NK-92 treated with Interleukin-12 subunit alpha and Interleukin-12 subunit beta, amount 100 ng/mL, for 24 hours (cell line): ENCODE measurements around the gene BTN1A1.
"Not testable (repeated sequence)": the region's sequence is repeated elsewhere in the genome, so short reads cannot be mapped to it uniquely, and the experiment has no call there.

Experiments used
- DNase-seq: peaks from one replicate; lab custom pipeline; 2025; lab: John Stamatoyannopoulos, UW

The BTN1A1 gene

DNA sequence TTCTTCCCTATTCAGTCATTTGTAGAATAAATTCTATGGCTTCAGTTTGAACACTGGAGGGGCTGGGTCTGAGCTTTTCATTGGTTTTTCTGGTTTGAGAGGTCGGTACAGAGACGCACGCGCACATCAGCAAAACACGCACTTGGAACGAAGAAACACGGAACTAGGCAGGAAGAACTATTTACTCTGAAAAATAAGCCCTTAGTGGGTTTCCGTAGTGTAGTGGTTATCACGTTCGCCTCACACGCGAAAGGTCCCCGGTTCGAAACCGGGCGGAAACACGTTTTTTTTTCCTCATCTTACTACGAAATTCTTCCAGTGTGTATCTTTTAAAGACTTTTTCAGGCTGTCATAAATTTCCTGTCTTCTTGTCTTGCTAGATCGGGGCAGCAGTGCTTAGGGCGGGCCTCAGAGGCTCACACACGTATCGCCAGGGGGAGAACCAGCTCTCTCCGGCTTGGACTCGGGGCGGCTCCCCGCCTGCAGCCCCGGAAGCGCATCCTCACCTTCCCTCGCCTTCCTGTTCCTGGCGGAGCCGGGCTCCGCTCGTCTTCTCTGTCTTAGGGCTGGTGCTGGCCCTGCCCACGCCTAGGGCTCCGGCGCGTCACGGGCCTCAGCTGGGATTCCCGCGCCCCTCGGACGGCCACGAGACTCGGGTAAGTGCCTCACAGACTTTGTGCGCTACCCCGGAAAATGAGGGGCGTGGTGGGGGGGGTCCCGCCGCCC lies 37.9 kb downstream of the BTN1A1 start, which contains the start of gene HMGN4:
TSS of gene HMGN4 (plus strand) at position 521 of the 726 bp plus-strand sequence. CDS start 6,841 bp downstream, outside the sequence.
- peak; percentile 72 for DNase-seq

- DNase-seq, result no peak
Observed at GRCh38 chr6:26538572-26538902, 38.4 kb downstream of the BTN1A1 start.

DNA sequence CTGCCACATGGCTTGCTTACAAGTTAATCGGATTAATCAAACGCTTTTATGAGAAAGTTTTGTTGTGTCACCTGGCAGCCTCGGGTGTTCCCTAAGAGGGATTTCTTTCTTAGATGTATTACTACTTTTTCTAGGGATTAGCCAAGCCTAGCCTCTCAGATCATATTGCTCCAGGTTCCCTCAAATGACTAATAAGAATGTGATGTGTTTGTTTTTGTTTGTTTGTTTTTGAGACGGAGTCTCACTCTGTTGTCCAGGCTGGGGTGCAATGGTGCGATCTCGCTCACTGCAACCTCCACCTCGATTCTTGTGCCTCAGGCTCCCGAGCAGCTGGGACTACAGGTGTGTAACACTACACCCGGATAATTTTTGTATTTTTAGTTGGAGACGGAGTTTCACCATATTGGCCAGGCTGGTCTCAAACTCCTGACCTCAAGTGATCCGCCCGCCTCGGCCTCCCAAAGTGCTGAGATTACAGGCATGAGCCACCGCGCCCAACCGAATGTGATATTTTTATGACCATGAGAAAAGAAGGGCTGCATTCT lies 39.0 kb downstream of the BTN1A1 start:
- no peak for DNase-seq

DNA sequence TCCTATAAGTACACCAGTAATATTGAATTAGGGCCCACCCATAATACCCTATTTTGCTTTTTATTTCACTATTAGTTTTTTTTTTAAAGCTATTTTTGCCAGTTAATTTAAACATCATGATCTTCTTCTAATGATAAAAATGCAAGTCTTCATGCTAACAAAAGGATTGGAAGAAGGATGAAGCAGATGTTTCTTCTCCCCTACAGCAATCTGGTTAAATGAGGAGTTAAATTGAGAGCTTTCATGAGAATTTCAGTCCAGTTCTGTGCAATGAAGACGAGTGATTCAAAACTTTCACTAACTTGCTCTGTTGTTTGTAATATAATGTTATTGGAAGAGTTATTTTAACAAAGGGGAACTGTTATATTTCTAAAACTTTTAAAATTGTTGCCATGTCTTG lies 41.5 kb downstream of the BTN1A1 start:
- no peak for DNase-seq

DNA sequence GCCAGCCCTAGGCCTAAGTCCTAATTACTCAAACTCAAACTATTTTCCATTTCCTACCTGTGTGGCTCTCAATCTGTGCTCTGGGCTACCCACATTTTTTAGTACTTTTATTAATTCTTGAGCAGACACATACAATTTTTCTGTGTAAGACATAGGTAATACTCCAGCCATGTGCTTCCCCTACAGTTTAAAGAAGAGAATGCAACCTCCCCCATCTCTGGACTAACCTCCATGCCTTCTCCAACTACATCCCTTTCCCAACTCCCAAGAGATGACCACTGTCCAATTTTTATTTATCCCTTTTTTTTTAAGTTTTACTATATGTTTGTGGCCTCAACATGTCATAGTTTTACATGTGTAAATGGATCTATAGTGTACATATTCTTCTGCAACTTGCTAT lies 43.9 kb downstream of the BTN1A1 start:
- DNase-seq, result no peak

GRCh38 chr6:26544473-26544872 lies 44.4 kb downstream of the BTN1A1 start:
- DNase-seq, result no peak

DNA sequence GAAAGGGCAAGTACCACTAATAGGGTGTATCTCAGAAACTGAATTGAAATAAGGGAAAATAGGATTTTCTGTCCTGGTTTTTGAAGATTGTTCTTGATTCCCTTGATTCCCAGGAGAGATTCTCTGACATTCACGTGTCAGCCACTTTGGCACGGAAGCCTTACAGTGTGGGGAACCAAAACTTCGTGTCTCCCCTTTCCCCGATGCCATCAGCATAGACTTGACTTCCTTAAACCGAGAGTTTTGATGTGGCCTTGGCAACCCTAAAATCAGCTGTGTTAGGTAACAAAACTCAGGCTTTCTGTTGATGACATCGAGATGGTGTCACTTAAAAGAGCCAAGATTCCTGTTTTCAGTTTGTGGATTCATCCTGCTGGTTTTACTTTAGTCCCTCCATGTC lies 45.5 kb downstream of the BTN1A1 start:
- DNase-seq, result no peak

DNA sequence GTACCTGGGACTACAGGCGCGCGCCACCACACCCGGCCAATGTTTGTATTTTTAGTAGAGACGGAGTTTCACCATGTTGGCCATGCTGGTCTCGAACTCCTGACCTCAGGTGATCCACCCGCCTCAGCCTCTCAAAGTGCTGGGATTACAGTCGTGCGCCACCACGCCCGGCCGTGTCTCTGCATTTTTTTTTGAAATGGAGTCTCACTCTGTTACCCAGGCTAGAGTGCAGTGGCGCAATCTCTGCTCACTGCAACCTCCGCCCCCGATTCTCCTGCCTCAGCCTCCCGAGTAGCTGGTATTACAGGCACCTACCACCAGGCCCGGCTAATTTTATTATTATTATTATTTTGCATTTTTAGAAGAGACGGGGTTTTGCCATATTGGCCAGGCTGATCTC lies 47.3 kb downstream of the BTN1A1 start:
- DNase-seq, result not testable (repeated sequence)

GRCh38 chr6:26550250-26550993 lies 50.3 kb downstream of the BTN1A1 start:
- DNase-seq, result peak; percentile 71

DNA sequence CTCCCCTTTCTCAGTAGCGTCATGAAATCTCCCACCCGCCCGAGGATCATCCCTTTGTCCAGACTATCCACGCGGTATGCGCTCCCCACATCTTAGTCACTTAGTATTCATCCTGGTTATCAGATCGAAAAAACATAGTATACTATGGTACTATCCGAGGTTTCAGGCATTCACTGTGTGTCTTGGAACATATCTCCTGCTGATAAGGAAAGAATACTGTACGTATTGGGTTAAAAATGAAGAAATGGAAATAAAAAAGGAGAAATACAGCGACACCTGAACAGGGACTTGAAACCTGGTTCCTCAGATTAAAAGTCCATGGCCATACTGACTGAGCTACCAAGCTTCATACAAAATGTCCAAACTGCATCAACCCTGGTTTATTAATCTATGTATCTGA lies 52.1 kb downstream of the BTN1A1 start:
- DNase-seq, result no peak

DNA sequence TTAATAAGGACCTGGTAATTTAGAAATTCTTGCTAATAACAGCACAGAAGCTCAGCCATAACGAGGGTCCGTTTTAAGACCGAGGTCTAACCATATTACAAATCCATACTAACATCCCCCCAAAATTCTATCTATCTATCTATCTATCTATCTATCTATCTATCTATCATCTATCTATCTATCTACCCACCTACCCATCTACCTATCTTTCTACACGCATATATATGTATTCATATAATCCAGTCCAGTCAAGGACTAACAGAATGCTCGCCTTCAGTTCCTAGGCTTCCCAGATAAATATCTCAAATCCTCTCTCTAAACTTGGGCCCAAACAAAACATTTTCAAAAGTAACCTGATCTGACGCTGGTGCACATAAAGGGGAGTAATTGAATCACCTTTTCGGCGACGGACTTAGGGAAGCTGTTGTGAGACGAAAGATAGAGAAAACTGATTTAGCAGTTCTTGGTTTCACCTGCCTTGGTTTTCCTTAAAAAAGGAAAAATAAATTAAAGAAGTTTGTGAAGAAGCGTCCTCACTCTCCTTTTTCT lies 52.6 kb downstream of the BTN1A1 start:
- no peak for DNase-seq

DNA sequence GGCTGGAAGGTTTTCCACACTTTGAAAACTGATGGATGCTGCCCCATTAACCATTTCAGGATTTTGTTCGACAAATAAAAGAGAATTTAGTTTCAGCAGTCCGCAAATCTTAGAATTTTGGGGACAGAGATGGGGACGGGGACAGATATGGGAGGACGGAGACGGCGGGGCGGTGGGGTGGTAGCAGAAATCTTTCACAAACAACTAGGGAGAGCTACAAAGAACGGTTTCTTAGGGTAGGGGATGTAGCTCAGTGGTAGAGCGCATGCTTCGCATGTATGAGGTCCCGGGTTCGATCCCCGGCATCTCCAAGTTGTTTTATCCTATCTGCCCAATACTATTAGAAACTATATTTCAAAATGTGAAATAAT lies 53.1 kb downstream of the BTN1A1 start:
- DNase-seq, result peak; percentile 61

DNA sequence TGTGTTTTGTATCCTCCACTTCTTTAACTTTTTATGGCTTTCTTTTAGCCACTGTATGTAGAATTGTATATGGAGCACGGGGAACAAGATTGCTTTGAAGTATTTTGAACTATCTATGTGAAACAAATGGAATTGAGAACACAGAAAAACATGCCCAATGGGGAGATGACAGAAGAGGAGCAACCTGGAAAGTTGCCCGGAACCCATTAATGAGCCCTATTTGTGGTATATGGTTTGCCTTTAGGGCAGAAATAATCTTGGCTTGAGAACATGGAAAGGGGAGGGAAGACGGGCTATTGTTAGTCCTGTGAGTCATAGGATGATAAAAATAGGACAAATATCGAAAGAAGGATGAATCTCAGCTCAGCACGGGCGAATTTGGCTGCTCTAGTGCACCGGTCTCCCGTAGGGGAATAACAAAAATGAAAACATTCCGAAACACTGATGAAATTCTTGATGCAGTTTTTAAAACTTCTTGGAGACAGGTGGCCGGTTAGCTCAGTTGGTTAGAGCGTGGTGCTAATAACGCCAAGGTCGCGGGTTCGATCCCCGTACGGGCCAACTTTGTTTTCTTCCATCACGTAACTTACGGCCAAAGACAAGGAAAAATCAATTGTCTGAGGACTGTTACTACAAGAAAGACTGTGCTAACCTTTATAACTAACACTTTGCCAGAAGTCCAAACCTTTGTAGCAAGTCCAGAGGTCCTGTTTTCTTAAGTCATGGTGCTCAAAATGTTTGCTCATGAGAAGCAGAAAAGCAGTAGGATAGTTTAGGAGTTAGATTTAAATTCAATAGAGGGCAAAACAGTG lies 53.7 kb downstream of the BTN1A1 start:
- peak; percentile 61 for DNase-seq

DNA sequence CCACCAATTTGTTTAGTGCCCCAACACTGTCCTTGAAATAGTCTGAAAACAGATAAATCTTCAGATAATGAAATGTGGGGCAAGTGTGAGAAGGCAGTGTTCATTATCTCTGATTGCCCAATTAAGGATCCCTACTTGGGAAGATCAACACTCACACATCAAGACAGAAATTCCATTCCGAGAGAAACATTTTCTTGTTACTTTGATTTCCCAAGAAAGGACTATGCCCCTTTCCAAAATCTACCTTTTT lies 54.3 kb downstream of the BTN1A1 start:
- no peak for DNase-seq

GRCh38 chr6:26554697-26555504 lies 54.8 kb downstream of the BTN1A1 start:
- DNase-seq, result peak; percentile 30

DNA sequence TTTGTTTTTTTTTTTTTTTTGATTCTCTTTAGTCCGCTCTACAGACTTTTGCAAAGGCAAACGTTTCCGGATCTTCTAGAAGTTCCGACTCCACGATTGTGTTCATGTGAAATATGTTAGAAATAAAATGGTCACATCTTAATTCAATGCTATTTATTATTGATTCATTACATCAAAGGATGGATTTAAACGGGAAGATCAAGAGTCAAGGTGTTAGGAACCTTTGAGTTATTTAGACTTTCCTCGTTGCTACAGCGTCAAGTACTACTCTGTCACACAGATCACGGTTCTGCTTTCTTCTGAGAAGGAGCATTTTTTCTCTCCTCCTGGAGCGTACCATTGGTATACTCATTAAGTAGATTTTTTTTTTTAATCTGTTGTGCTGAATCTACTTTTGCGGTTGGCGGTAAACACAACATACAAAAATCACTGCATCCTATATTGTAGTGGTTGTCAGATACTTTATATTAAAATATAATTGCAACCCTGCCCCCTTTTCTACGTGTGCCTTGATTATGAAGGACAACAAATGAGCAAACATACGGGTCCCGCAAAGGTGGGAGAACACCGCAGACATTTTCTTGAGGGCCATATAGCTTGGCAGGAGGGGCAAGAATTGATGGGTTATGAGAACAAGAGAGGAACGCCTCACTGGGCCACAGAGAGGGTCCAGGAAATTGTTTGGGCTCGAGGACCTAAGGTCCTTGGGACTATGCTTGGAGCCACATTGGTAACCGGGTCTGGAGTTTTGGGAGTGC lies 55.6 kb downstream of the BTN1A1 start:
- no peak for DNase-seq

DNA sequence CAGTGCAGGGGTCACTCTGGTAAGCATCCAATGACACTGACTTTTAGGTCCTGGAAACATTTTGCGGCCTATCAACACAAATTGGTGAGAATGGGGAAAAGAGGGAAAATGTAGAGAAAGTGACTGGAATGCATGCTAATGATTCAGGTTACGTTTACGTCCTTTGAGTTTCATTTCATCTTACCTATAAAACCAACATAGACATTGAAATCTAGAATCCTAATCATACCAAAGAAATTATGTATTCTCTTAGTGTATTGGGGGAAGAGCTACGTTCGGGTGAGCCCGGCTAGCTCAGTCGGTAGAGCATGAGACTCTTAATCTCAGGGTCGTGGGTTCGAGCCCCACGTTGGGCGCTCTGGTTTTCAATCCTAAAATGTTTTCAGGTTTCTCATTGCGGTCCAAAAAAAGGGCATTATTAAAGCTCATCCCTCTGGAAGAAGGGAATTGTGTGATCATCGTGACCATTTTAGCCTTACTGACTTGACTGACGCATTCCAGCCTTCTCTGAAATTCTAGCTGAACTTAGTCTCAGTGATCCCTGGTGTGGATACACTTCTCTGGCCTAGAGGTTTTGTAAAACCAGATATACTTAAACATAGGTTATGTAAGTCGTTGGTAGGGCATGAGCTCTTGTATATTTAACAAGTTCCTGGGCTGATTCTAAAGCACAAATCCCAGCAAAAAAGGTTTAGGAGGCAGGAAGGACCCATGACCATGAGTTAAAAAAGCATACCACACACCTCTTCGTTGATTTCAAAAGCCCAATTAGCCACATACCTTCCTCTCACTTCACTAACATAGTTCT lies 56.4 kb downstream of the BTN1A1 start:
- DNase-seq, result peak; percentile 12
